ENCODE results near the gene ADGRD2. TPM values are rescaled to one million over a fixed set of nuclear protein-coding genes. Genes with fewer than 3 reads are reported as not detected.

The ADGRD2 gene
- total RNA-seq, 4 donors from 2014 or later: not detected

DNA sequence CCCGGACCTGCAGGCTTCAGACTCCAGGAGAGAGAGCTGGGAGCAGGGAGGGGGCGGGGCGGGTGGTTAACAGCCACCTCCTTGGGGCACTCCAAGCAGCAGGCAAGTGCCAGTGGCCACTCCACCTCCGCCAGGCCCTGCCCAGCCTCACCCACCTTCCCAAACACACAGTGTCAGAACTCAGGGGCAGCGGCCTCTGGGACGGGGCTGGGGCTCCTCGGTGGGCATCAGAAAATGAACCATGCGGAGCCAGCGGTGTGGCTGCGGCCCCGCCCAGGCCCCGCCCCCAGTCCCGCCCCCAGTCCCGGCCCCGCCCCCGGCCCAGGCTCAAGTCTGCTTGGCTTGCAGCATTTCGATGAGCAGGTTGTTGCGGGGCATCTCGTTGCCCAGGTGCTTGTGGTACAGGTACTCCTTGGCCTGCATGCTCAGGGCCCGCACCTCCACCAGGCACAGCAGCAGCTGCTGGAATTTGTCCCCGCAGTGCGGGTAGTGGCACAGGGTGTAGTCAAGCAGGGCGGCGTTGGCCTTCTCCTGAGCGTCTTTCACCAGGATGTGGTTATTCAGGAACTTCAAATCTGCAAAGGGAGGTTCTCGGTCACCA lies 32.3 kb downstream of the ADGRD2 start:
- peaks cover 0 to 6% (median 5%) of the 10 kb centered on the region in 4 donors for H3K4me1 ChIP-seq
- H3K27ac ChIP-seq: no peak overlapping the region
- no peaks in the 10 kb centered on the region for H3K9me3 ChIP-seq
- no peak for DNase-seq
- WGBS, 2 donors (ENCODE audit: low coverage in 1 of 2): 33% methylated on average over 21 of the region's 26 CpGs; no CpG with 5 or more reads in 1 of the 2 donors
- intact Hi-C loops (cut with DNase I; ENCODE audit: low total_unique reads) (no loop called here), in situ Hi-C loops (cut with MboI; ENCODE audit: low pct_ligation_motif_present in 1 of 4, low pct_unique_long_range_greater_than_20kb in 1 of 4, low sequenced_read_pairs in 3 of 4) (no loop called here)
- H3K4me3 ChIP-seq: no peak overlapping the region
- no peak for TF ChIP-seq POLR2A (IDR thresholded peaks at IDR 0.05)
- TF ChIP-seq, protein P1, sequence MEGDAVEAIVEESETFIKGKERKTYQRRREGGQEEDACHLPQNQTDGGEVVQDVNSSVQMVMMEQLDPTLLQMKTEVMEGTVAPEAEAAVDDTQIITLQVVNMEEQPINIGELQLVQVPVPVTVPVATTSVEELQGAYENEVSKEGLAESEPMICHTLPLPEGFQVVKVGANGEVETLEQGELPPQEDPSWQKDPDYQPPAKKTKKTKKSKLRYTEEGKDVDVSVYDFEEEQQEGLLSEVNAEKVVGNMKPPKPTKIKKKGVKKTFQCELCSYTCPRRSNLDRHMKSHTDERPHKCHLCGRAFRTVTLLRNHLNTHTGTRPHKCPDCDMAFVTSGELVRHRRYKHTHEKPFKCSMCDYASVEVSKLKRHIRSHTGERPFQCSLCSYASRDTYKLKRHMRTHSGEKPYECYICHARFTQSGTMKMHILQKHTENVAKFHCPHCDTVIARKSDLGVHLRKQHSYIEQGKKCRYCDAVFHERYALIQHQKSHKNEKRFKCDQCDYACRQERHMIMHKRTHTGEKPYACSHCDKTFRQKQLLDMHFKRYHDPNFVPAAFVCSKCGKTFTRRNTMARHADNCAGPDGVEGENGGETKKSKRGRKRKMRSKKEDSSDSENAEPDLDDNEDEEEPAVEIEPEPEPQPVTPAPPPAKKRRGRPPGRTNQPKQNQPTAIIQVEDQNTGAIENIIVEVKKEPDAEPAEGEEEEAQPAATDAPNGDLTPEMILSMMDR (IDR thresholded peaks at IDR 0.05): no peak
- no peak for TF ChIP-seq EP300 (IDR thresholded peaks at IDR 0.05; ENCODE audit: low read depth)
- no peak for TF ChIP-seq POLR2AphosphoS5 (IDR thresholded peaks at IDR 0.05)
- peaks cover 80% of the 10 kb centered on the region for H3K27me3 ChIP-seq
- no peaks in the 10 kb centered on the region for H3K36me3 ChIP-seq

- Histone ChIP-seq H3K9me3 (no peaks in the 10 kb centered on the region), H3K4me3 (no peak overlapping the region), H3K27ac (no peak overlapping the region), H3K4me1 (no peaks in the 10 kb centered on the region), H3K27me3 (peaks cover 80% of the 10 kb centered on the region), H3K36me3 (no peaks in the 10 kb centered on the region)
- in situ Hi-C loops (cut with MboI; ENCODE audit: low pct_ligation_motif_present in 1 of 4, low pct_unique_long_range_greater_than_20kb in 1 of 4, low sequenced_read_pairs in 3 of 4) (no loop called here), intact Hi-C loops (cut with DNase I; ENCODE audit: low total_unique reads) (no loop called here)
- WGBS, 2 donors (ENCODE audit: low coverage in 1 of 2): 95% methylated on average over 9 of the region's 9 CpGs; no CpG with 5 or more reads in 1 of the 2 donors
- TF ChIP-seq, protein P1 (IDR thresholded peaks at IDR 0.05): no peak
- no peak for TF ChIP-seq EP300 (IDR thresholded peaks at IDR 0.05; ENCODE audit: low read depth)
- no peak for DNase-seq
Observed at GRCh38 chr9:124483481-124483880, 33.2 kb downstream of the ADGRD2 start.

- WGBS, 2 donors (ENCODE audit: low coverage in 1 of 2): 78 to 80% methylated on average over 5 to 12 of the region's 13 CpGs
- no peak for TF ChIP-seq POLR2A (IDR thresholded peaks at IDR 0.05)
- TF ChIP-seq POLR2AphosphoS5 (IDR thresholded peaks at IDR 0.05): no peak
- TF ChIP-seq, protein P1 (IDR thresholded peaks at IDR 0.05): no peak
- no peak for TF ChIP-seq EP300 (IDR thresholded peaks at IDR 0.05; ENCODE audit: low read depth)
- no peaks in the 10 kb centered on the region for H3K9me3 ChIP-seq
- H3K4me1 ChIP-seq: no peaks in the 10 kb centered on the region
- intact Hi-C loops (cut with DNase I; ENCODE audit: low total_unique reads): no loop called here
- no peak overlapping the region for H3K4me3 ChIP-seq
- in situ Hi-C loops (cut with MboI; ENCODE audit: low pct_ligation_motif_present in 1 of 4, low pct_unique_long_range_greater_than_20kb in 1 of 4, low sequenced_read_pairs in 3 of 4): no loop called here
- H3K36me3 ChIP-seq: no peaks in the 10 kb centered on the region
- no peak overlapping the region for H3K27ac ChIP-seq
- DNase-seq: no peak
- H3K27me3 ChIP-seq: peaks cover 76% of the 10 kb centered on the region
Observed at GRCh38 chr9:124485201-124485600, 35.0 kb downstream of the ADGRD2 start.

DNA sequence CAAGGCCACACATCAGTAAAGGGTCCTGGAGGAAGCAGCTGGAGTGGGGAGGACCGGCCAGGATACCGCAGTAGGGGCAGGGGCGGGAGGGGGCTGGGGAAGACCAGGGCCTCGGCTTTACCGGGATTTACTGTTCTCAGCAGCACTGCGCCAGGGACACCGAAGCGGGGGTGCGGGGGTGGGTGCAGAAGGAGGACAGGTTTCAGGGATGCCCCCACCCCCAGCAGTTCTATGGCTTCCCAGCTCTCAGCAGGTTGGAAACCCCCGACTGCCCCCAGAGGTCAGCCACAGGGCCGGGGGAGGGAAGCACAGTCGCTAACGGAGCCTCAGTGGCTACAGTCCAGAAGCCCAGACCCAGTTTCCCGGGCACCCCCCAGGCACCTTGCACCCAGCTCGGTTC lies 35.7 kb downstream of the ADGRD2 start:
- WGBS, 2 donors (ENCODE audit: low coverage in 1 of 2): 68% methylated on average over 15 of the region's 15 CpGs; no CpG with 5 or more reads in 1 of the 2 donors
- no peak overlapping the region for H3K4me3 ChIP-seq
- H3K27ac ChIP-seq: no peak overlapping the region
- TF ChIP-seq POLR2A (IDR thresholded peaks at IDR 0.05) (no peak), POLR2AphosphoS5 (IDR thresholded peaks at IDR 0.05) (no peak), EP300 (IDR thresholded peaks at IDR 0.05; ENCODE audit: low read depth) (no peak)
- TF ChIP-seq, protein P1 (IDR thresholded peaks at IDR 0.05): no peak
- no peaks in the 10 kb centered on the region for H3K9me3 ChIP-seq
- H3K27me3 ChIP-seq: peaks cover 75% of the 10 kb centered on the region
- DNase-seq: no peak
- H3K36me3 ChIP-seq: no peaks in the 10 kb centered on the region
- no peaks in the 10 kb centered on the region for H3K4me1 ChIP-seq
- intact Hi-C loops (cut with DNase I; ENCODE audit: low total_unique reads): no loop called here
- in situ Hi-C loops (cut with MboI; ENCODE audit: low pct_ligation_motif_present in 1 of 4, low pct_unique_long_range_greater_than_20kb in 1 of 4, low sequenced_read_pairs in 3 of 4): no loop called here

Data from transverse colon (tissue), 4 donors.